Common myeloid progenitor, CD34-positive (primary cell): ENCODE results near the gene LRFN2.

Experiments
- CTCF ChIA-PET: fragments of 350-600 bp; sonication (Branson Sonifier 250); formaldehyde crosslinking; loops from one replicate; lab custom pipeline; 2021; ENCODE audit warnings: antibody characterized with exemption; lab: Charles Lee
- POLR2A ChIA-PET: fragments of 350-600 bp; sonication (Branson Sonifier 250); formaldehyde crosslinking; loops from one replicate; lab custom pipeline; 2021; ENCODE audit warnings: antibody characterized with exemption; lab: Charles Lee
- DNase-seq, 3 donors: peaks; one replicate each; pipeline versions ENCODE4 v3.0.0 to v3.0.0-alpha.2; 2013
- H3K27ac ChIP-seq, 2 experiments: 1 replicate in 1 of 2; 2 replicates in 1 of 2; pipeline ENCODE4 v1.7.0; 2013; ENCODE audit warnings: inconsistent platforms in 2 of 2, low read length in 2 of 2, mild to moderate bottlenecking in 2 of 2, low read depth in 1 of 2, moderate library complexity in 1 of 2; ENCODE audit not compliant: severe bottlenecking in 2 of 2, insufficient read depth in 1 of 2, poor library complexity in 1 of 2
- H3K27me3 ChIP-seq, 5 experiments: replicated peaks in 2 of 5; 1 replicate in 3 of 5; 2 replicates in 2 of 5; pipeline versions ENCODE4 v1.6.1 to v1.7.0; 2013; ENCODE audit warnings: low read length in 4 of 5, mild to moderate bottlenecking in 2 of 5, moderate library complexity in 2 of 5, inconsistent platforms in 1 of 5; ENCODE audit not compliant: insufficient read depth in 5 of 5, control insufficient read depth in 4 of 5
- H3K36me3 ChIP-seq, 4 experiments: 1 replicate in 2 of 4; 2 replicates in 2 of 4; pipeline versions ENCODE4 v1.6.1 to v1.7.0; 2013; ENCODE audit warnings: low read length in 3 of 4, control low read depth in 1 of 4, mild to moderate bottlenecking in 1 of 4; ENCODE audit not compliant: control insufficient read depth in 4 of 4, insufficient read depth in 4 of 4
- H3K4me1 ChIP-seq, 4 experiments: 1 replicate in 3 of 4; 2 replicates in 1 of 4; pipeline versions ENCODE4 v1.6.1 to v1.7.1; 2013; ENCODE audit warnings: low read length in 3 of 4, mild to moderate bottlenecking in 3 of 4, control low read depth in 1 of 4, inconsistent platforms in 1 of 4, moderate library complexity in 1 of 4; ENCODE audit not compliant: control insufficient read depth in 4 of 4, insufficient read depth in 4 of 4; ENCODE audit errors: control extremely low read depth in 1 of 4
- H3K4me3 ChIP-seq, 7 experiments: 1 replicate in 4 of 7; 2 replicates in 3 of 7; pipeline versions ENCODE4 v1.5.1 to v1.7.0; 2013; ENCODE audit warnings: mild to moderate bottlenecking in 7 of 7, low read length in 6 of 7, moderate library complexity in 6 of 7, inconsistent platforms in 2 of 7, low read depth in 2 of 7, control low read depth in 1 of 7; ENCODE audit not compliant: insufficient read depth in 4 of 7, control insufficient read depth in 1 of 7; ENCODE audit errors: extremely low read depth in 1 of 7
- H3K9me3 ChIP-seq, 5 experiments: 1 replicate in 4 of 5; 2 replicates in 1 of 5; pipeline versions ENCODE4 v1.6.1 to v1.7.1; 2013; ENCODE audit warnings: low read length in 4 of 5, mild to moderate bottlenecking in 2 of 5, inconsistent platforms in 1 of 5, low read depth in 1 of 5, moderate library complexity in 1 of 5; ENCODE audit not compliant: control insufficient read depth in 4 of 5, insufficient read depth in 2 of 5; ENCODE audit errors: control extremely low read depth in 1 of 5
- WGBS: methylation state at CpG from one replicate; pipeline ENCODE4 v1.1.5; 2013; ENCODE audit not compliant: insufficient coverage; 5-methylcytosine and 5-hydroxymethylcytosine counted together

The LRFN2 gene

DNA sequence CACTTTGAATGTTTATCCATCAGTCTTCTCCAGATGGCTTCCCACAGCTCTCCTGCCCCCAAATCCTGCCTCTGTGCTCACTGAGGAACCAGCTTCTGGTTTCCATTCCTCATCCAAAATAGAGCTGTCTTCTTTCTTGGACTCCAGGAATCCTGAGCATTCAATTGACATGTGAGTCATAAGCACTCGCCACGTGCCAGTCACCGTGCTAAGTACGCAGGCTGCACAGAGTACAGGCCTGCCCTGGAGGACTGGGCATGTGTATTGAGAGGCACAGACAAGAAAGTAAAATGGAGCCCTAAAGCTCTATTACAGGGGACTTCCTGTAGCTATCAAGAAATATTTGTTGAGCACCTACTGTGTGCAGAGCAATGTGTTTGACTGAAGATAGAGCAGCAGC, 39.7 kb upstream of the LRFN2 start:
- ChIA-PET CTCF (interaction anchor here (0.7 kb wide), 1 partner anchor 16 kb away, joined by 3 read pairs; no protein-coding TSS in a partner anchor), POLR2A (no interaction called here)
- no peak for DNase-seq
- no peaks in the 10 kb centered on the region for H3K9me3 ChIP-seq
- H3K4me1 ChIP-seq: no peaks in the 10 kb centered on the region
- 100% methylated on average over 4 of the region's 4 CpGs for WGBS
- H3K27ac ChIP-seq: no peak overlapping the region
- H3K27me3 ChIP-seq: peaks cover 0 to 3% (median 0%) of the 10 kb centered on the region in 5 experiments
- H3K4me3 ChIP-seq: no peak overlapping the region
- no peaks in the 10 kb centered on the region for H3K36me3 ChIP-seq

DNA sequence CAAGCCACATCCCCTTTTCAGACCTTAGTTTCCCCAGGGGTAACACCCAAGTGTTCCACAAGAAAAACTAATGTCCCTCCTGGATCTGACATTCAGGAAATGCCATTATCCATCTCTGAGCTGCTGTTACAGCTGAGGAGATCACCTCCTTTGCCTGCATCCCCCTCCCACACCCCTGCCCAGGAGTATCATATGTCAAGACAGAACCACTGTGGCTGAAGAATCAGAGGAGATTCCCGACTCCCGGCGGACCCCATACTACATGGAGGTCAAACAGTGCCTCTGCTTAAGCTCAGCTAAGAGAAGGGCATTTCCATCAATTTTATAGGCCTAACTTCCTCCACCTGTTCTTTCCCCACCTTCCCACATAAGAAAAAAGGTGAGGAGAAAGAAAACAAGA, 36.8 kb upstream of the LRFN2 start:
- H3K27ac ChIP-seq: no peak overlapping the region
- no peaks in the 10 kb centered on the region for H3K36me3 ChIP-seq
- no peak for DNase-seq
- peaks cover 0 to 4% (median 0%) of the 10 kb centered on the region in 5 experiments for H3K27me3 ChIP-seq
- no peaks in the 10 kb centered on the region for H3K9me3 ChIP-seq
- no CpG with 5 or more reads among the region's 3 CpGs for WGBS
- CTCF ChIA-PET: no interaction called here
- H3K4me1 ChIP-seq: no peaks in the 10 kb centered on the region
- no peak overlapping the region for H3K4me3 ChIP-seq
- POLR2A ChIA-PET: no interaction called here

DNA sequence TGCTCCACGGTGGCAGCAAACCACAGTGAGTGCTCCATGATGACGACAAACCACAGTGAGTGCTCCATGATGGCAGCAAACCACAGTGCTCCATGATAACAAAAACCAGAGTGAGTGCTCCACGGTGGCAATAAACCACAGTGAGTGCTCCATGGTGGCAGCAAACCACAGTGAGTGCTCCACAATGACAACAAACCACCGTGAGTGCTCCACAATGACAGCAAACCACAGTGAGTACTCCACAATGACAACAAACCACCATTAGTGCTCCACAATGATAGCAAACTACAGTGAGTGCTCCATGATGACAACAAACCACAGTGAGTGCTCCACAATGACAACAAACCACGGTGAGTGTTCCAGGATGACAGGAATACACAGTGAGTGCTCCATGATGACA, 36.0 kb upstream of the LRFN2 start:
- H3K27me3 ChIP-seq: peaks cover 0 to 5% (median 3%) of the 10 kb centered on the region in 5 experiments
- no peaks in the 10 kb centered on the region for H3K9me3 ChIP-seq
- ChIA-PET CTCF (no interaction called here), POLR2A (no interaction called here)
- no peak for DNase-seq
- WGBS: 84% methylated on average over 5 of the region's 5 CpGs
- no peak overlapping the region for H3K27ac ChIP-seq
- H3K36me3 ChIP-seq: no peaks in the 10 kb centered on the region
- H3K4me3 ChIP-seq: no peak overlapping the region
- no peaks in the 10 kb centered on the region for H3K4me1 ChIP-seq

- Histone ChIP-seq H3K27me3 (peaks cover 0 to 8% (median 3%) of the 10 kb centered on the region in 5 experiments), H3K27ac (no peak overlapping the region), H3K9me3 (no peaks in the 10 kb centered on the region), H3K4me1 (no peaks in the 10 kb centered on the region), H3K4me3 (no peak overlapping the region), H3K36me3 (no peaks in the 10 kb centered on the region)
- no peak for DNase-seq
- ChIA-PET CTCF (no interaction called here), POLR2A (no interaction called here)
- WGBS: 77% methylated on average over 8 of the region's 9 CpGs
Observed at GRCh38 chr6:40620574-40621240, 33.5 kb upstream of the LRFN2 start.

GRCh38 chr6:40614671-40615070, 27.5 kb upstream of the LRFN2 start:
- no peak overlapping the region for H3K27ac ChIP-seq
- H3K9me3 ChIP-seq: no peaks in the 10 kb centered on the region
- no peak for DNase-seq
- peaks cover 0 to 2% (median 0%) of the 10 kb centered on the region in 4 experiments for H3K4me1 ChIP-seq
- ChIA-PET POLR2A (no interaction called here), CTCF (no interaction called here)
- H3K4me3 ChIP-seq: no peak overlapping the region
- 74% methylated on average over 2 of the region's 6 CpGs for WGBS
- peaks cover 0 to 9% (median 3%) of the 10 kb centered on the region in 5 experiments for H3K27me3 ChIP-seq
- no peaks in the 10 kb centered on the region for H3K36me3 ChIP-seq

- ChIA-PET POLR2A (no interaction called here), CTCF (no interaction called here)
- Histone ChIP-seq H3K27me3 (peaks cover 0 to 7% (median 4%) of the 10 kb centered on the region in 5 experiments), H3K9me3 (no peaks in the 10 kb centered on the region), H3K4me1 (peaks cover 0 to 2% (median 0%) of the 10 kb centered on the region in 4 experiments), H3K4me3 (no peak overlapping the region), H3K27ac (no peak overlapping the region), H3K36me3 (no peaks in the 10 kb centered on the region)
- no peak for DNase-seq
- WGBS: 80% methylated on average over 8 of the region's 8 CpGs
Observed at GRCh38 chr6:40611912-40612311, 24.7 kb upstream of the LRFN2 start.

DNA sequence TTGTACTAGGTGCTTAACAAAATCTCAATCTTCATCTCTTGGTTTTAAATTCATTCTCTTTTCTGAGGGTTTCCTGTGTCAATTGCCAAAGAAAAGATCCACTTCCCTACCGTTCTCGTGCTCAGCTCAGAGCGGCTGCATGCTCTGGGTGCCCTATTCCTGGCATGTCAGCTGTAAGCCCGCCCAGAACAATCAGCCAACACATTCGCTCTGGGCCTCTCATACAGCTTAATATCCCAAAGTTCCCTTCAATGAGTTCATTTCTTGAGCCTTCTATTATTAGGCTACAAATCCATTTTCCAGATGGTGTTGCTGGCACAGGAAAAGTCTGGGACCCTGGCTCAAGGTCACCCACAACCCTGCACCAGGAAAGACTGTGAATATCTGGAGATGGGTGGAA, 24.3 kb upstream of the LRFN2 start:
- Histone ChIP-seq H3K27ac (no peak overlapping the region), H3K4me1 (peaks cover 0 to 2% (median 0%) of the 10 kb centered on the region in 4 experiments), H3K4me3 (no peak overlapping the region), H3K27me3 (peaks cover 0 to 9% (median 4%) of the 10 kb centered on the region in 5 experiments), H3K36me3 (no peaks in the 10 kb centered on the region), H3K9me3 (no peaks in the 10 kb centered on the region)
- WGBS: 93% methylated on average over 5 of the region's 5 CpGs
- CTCF ChIA-PET: no interaction called here
- no peak for DNase-seq
- POLR2A ChIA-PET: no interaction called here
